Measurements from ENCODE around the gene FBRSL1. TPM values are rescaled to one million over a fixed set of nuclear protein-coding genes. Genes with fewer than 3 reads are reported as not detected.
"Not testable (repeated sequence)": the region's sequence is repeated elsewhere in the genome, so short reads cannot be mapped to it uniquely, and the experiment has no call there.

Gene FBRSL1
- total RNA-seq, 4 donors from 2014 or later, result 23.3 to 306 (median 49.7) TPM

DNA sequence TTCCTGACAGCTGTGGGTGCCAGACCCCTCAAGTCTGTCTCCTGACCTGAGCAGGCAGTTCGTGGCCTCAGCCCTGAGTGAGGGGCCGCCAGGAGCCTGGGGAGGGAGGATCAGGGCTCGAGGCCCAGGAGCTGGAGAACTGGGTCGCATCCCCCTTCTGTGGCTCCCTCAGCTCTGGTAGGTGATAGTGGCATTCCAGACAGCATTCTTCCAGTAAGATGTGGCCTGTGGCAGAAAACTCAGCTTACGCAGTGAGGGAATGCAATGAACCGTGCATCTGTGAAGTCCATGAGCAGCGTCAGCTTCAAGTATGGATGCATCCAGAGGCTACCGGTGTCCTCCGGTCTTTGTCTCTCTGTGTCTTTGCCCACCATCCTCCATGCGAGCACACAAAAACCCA lies 28.4 kb upstream of the FBRSL1 start:
- H3K27ac ChIP-seq, result no peak overlapping the region
- WGBS, 2 donors (ENCODE audit: low coverage in 1 of 2), result 79 to 80% methylated on average over 1 to 10 of the region's 10 CpGs
- no peaks in the 10 kb centered on the region for H3K4me1 ChIP-seq
- no peaks in the 10 kb centered on the region for H3K9me3 ChIP-seq
- TF ChIP-seq EP300 (IDR thresholded peaks at IDR 0.05; ENCODE audit: low read depth), result no peak
- no peak for TF ChIP-seq CTCF (IDR thresholded peaks at IDR 0.05)
- no peak for TF ChIP-seq POLR2A (IDR thresholded peaks at IDR 0.05)
- peaks cover 13% of the 10 kb centered on the region for H3K27me3 ChIP-seq
- DNase-seq, result no peak
- intact Hi-C loops (cut with DNase I; ENCODE audit: low total_unique reads), result loop anchor here (5.0 kb wide), 1 partner anchor 1179 kb away; no protein-coding TSS in a partner anchor
- in situ Hi-C loops (cut with MboI; ENCODE audit: low pct_ligation_motif_present in 1 of 4, low pct_unique_long_range_greater_than_20kb in 1 of 4, low sequenced_read_pairs in 3 of 4), result no loop called here
- H3K4me3 ChIP-seq, result no peak overlapping the region
- H3K36me3 ChIP-seq, result no peaks in the 10 kb centered on the region

GRCh38 chr12:132462788-132463187 lies 27.2 kb upstream of the FBRSL1 start:
- 78% methylated on average over 5 of the region's 5 CpGs; no CpG with 5 or more reads in 1 of the 2 donors for WGBS, 2 donors (ENCODE audit: low coverage in 1 of 2)
- DNase-seq, result no peak
- Histone ChIP-seq H3K27me3 (peaks cover 22% of the 10 kb centered on the region), H3K4me3 (no peak overlapping the region), H3K4me1 (no peaks in the 10 kb centered on the region), H3K36me3 (no peaks in the 10 kb centered on the region), H3K27ac (no peak overlapping the region), H3K9me3 (no peaks in the 10 kb centered on the region)
- TF ChIP-seq EP300 (IDR thresholded peaks at IDR 0.05; ENCODE audit: low read depth), result no peak
- TF ChIP-seq POLR2A (IDR thresholded peaks at IDR 0.05), result no peak
- TF ChIP-seq POLR2AphosphoS5 (IDR thresholded peaks at IDR 0.05), result no peak
- TF ChIP-seq CTCF (IDR thresholded peaks at IDR 0.05), result no peak
- in situ Hi-C loops (cut with MboI; ENCODE audit: low pct_ligation_motif_present in 1 of 4, low pct_unique_long_range_greater_than_20kb in 1 of 4, low sequenced_read_pairs in 3 of 4) (no loop called here), intact Hi-C loops (cut with DNase I; ENCODE audit: low total_unique reads) (loop anchor here (5.0 kb wide), 1 partner anchor 1180 kb away; no protein-coding TSS in a partner anchor)

- H3K4me3 ChIP-seq; H3K4me1 ChIP-seq; H3K36me3 ChIP-seq; H3K9me3 ChIP-seq; H3K27ac ChIP-seq; in situ Hi-C loops (cut with MboI; ENCODE audit: low pct_ligation_motif_present in 1 of 4, low pct_unique_long_range_greater_than_20kb in 1 of 4, low sequenced_read_pairs in 3 of 4); DNase-seq: not testable (repeated sequence)
- H3K27me3 ChIP-seq, result peaks cover 27% of the 10 kb centered on the region
- intact Hi-C loops (cut with DNase I; ENCODE audit: low total_unique reads), result loop anchor here (5.0 kb wide), 1 partner anchor 1181 kb away; no protein-coding TSS in a partner anchor
Measured at GRCh38 chr12:132463284-132463924, 26.5 kb upstream of the FBRSL1 start.

GRCh38 chr12:132464304-132464703 lies 25.6 kb upstream of the FBRSL1 start:
- H3K9me3 ChIP-seq; in situ Hi-C loops (cut with MboI; ENCODE audit: low pct_ligation_motif_present in 1 of 4, low pct_unique_long_range_greater_than_20kb in 1 of 4, low sequenced_read_pairs in 3 of 4); H3K36me3 ChIP-seq; H3K27ac ChIP-seq; H3K4me3 ChIP-seq; DNase-seq; H3K4me1 ChIP-seq: not testable (repeated sequence)
- peaks cover 30% of the 10 kb centered on the region for H3K27me3 ChIP-seq
- intact Hi-C loops (cut with DNase I; ENCODE audit: low total_unique reads), result loop anchor here (5.0 kb wide), 1 partner anchor 1182 kb away; no protein-coding TSS in a partner anchor
- 69 to 100% methylated on average over 4 to 5 of the region's 5 CpGs for WGBS, 2 donors (ENCODE audit: low coverage in 1 of 2)

- peaks cover 30% of the 10 kb centered on the region for H3K27me3 ChIP-seq
- intact Hi-C loops (cut with DNase I; ENCODE audit: low total_unique reads), result loop anchor here (5.0 kb wide), 1 partner anchor 1183 kb away; no protein-coding TSS in a partner anchor
- DNase-seq, result no peak
- H3K9me3 ChIP-seq, result no peaks in the 10 kb centered on the region
- TF ChIP-seq POLR2A (IDR thresholded peaks at IDR 0.05), result no peak
- no peak for TF ChIP-seq POLR2AphosphoS5 (IDR thresholded peaks at IDR 0.05)
- no peak for TF ChIP-seq CTCF (IDR thresholded peaks at IDR 0.05)
- TF ChIP-seq EP300 (IDR thresholded peaks at IDR 0.05; ENCODE audit: low read depth), result no peak
- in situ Hi-C loops (cut with MboI; ENCODE audit: low pct_ligation_motif_present in 1 of 4, low pct_unique_long_range_greater_than_20kb in 1 of 4, low sequenced_read_pairs in 3 of 4), result no loop called here
- H3K4me1 ChIP-seq, result no peaks in the 10 kb centered on the region
- no peak overlapping the region for H3K27ac ChIP-seq
- whole genome bisulfite sequencing, 2 donors (ENCODE audit: low coverage in 1 of 2), result 93% methylated on average over 10 of the region's 10 CpGs; no CpG with 5 or more reads in 1 of the 2 donors
- H3K36me3 ChIP-seq, result no peaks in the 10 kb centered on the region
- no peak overlapping the region for H3K4me3 ChIP-seq
Measured at GRCh38 chr12:132464820-132465219, 25.1 kb upstream of the FBRSL1 start.

All from transverse colon (tissue), 4 donors.